NCI-H128 (cell line): ENCODE measurements around the gene CLEC11A.

Experiments used
- DNase-seq: peaks from one replicate; lab custom pipeline; 2025; ENCODE audit not compliant: unreplicated experiment; lab: John Stamatoyannopoulos, UW

CLEC11A gene

DNA sequence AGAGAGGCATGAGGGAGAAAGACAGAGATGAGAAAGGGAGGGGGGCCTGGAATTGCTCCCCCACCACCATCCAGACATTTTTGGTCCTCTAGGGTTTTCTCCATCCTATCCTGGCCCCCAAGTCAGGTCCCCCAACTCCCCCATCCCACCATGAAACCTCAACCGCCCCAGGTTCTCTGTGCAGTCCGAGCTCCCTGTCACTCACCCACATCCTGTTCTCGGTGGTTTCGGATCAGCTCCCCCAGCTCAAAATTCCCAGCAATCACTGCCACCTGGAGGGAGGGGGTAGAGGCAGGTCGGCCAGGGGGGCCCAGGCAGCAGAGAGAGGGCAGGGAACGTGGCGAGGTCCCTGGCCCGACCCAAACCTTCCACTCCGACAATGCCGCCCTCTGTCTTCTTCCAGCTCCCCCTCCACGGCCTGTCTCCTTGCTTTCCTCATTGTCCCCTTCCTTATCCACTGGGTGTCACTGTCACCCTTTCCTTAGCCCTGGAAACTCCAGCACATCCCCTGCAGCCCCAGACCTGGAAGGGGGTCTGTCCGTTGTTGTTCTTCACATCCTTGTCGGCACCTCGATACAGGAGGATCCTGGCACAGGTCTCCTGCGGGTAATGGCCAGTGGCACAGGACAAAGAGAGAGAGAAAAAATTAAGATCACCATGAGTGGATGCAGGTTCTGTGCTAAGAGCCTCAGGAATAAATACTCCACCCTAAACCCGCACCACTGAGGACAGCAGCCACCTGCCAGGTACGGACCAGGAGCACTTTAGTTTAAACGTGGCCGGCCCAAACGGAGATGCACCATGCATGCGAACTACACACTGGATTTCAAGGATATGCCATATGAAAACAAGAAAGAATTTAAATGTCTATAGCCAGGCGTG is 19.0 kb upstream of the CLEC11A start:
- no peak for DNase-seq

GRCh38 chr19:50705422-50706019 is 17.6 kb upstream of the CLEC11A start:
- no peak for DNase-seq

GRCh38 chr19:50706387-50706786 is 16.8 kb upstream of the CLEC11A start:
- DNase-seq = no peak

- no peak for DNase-seq
Measured at GRCh38 chr19:50708179-50708879, 14.8 kb upstream of the CLEC11A start.

GRCh38 chr19:50710094-50710493 is 13.1 kb upstream of the CLEC11A start:
- DNase-seq = no peak

DNA sequence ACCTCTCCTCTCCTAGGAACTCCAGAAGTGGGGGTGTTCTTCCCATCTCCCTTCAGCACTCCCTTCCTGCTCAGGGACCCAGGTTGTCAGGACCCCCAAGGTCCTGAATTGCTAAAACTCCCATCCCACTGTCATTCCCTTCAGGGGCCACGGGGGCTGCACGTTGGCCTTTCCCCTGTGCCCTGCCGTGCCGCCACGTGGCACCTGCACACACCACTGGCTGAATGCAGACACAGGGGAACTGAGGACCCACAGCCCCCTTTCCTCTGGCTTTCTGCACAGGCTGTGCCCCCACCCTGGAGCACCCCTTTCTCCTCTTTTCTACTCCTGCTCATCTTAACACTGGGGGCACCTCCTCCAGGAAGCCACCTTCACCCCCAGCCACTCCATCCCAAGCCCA is 12.6 kb upstream of the CLEC11A start:
- DNase-seq = no peak

GRCh38 chr19:50711196-50711595 is 12.0 kb upstream of the CLEC11A start:
- DNase-seq = no peak

- DNase-seq = no peak
Measured at GRCh38 chr19:50711805-50712204, 11.4 kb upstream of the CLEC11A start.

DNA sequence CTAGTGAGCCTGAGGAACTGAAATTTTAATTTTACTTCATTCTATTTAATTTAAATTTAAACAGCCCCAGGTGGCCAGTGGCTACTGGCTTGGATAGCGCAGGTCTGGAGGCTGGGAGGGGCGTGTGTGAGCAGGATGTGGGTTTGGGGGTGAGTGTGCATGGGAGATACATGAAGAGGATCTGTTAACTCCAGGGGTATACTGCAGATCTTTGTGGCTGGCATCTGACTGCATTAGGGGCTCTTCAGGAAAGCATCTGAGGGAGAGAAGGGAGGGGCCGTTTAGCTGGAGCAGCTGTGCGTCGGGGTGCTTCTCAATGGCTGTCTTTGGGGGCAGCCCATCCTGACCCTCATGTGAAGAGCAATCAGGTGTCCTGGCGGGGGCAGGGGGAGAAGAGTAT is 10.3 kb upstream of the CLEC11A start:
- DNase-seq = no peak

GRCh38 chr19:50713556-50714236 is 9.5 kb upstream of the CLEC11A start:
- no peak for DNase-seq

DNA sequence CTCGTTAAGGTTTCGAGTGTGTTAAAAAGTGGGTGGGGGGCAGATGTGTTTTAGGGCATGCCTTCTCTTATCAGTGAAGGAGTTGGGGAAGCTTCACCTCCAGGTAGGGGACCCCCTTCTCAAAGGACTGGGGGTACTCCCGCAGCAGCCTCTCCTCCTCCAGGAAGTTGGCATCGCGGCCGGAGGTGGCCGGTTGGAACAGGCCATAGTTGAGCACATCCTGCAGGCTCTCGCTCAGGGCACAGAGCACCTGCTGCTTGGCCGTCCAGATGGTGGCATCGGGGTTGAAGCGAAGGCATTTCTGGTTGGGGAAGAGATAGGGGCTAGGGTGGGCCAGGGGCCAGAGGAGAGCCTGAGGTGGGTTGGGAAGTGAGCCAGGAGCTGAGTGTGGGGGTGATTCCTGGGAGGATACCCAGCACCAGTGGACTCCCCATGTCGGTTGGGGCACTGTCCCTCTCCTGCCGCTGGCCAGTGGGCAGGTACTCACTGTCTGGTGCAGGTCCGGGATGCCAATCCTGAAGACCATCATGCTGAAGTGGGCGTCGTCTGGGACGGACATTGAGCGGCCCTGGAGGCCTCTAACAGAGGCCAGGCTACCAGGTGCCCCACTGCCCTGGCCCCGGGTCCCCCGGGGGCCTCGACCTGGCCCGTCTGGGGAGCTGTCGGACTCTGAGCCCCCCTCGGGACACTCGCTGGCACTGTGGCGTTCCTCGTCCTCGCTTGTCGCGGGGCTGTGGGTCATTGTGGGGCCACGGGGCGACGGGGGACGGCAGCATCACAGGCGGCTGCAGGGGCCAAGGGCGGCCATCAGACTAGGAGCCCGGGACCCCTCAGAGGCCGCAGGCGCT is 6.8 kb upstream of the CLEC11A start:
- no peak for DNase-seq

GRCh38 chr19:50717026-50717723 is 6.0 kb upstream of the CLEC11A start:
- no peak for DNase-seq

GRCh38 chr19:50717891-50718254 is 5.3 kb upstream of the CLEC11A start:
- DNase-seq = no peak

- no peak for DNase-seq
Measured at GRCh38 chr19:50718255-50719118, 4.7 kb upstream of the CLEC11A start.

DNA sequence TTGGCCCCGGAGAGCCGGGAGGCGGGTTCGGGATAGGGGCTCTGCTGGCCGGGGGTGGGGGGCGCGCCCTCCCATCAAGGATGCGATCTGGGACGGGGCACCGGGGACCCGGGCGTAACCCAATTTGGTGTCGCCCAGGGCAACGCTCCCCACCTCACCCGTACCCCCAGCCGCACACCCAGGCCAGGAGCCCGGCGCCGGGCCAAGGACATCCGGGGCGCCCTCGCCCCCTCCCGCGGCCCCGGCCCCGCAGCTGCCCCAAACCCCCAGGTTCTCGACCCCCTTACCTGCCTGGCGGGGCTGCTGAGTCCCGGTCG is 4.1 kb upstream of the CLEC11A start:
- DNase-seq = no peak

DNA sequence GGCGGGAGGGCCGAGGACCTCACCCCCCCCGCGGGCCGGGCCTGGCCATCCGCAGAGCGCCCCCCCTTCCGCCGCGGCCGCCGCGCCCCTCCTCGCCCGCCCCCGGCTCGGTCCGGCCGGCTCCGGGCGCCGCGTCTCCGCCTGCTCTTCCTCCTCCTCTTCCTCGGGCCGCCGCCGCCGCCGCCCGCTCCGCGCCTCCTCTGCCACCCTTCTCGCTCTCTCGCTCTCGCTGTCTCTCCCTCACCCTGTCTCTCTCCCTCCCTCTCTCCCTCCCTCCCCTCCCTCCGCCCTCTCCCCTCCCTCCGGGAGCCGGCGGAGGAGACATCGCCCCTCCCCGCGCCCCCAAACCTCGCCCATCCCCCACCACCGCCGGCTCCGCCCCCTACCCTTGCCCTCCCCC is 3.6 kb upstream of the CLEC11A start, which contains the start of gene SHANK1:
TSS of gene SHANK1 (minus strand) at position 237 of the 400 bp plus-strand sequence. CDS start 2,883 bp downstream, outside the sequence.
- DNase-seq = no peak

- DNase-seq = no peak
Measured at GRCh38 chr19:50720181-50720920, 2.8 kb upstream of the CLEC11A start.

DNA sequence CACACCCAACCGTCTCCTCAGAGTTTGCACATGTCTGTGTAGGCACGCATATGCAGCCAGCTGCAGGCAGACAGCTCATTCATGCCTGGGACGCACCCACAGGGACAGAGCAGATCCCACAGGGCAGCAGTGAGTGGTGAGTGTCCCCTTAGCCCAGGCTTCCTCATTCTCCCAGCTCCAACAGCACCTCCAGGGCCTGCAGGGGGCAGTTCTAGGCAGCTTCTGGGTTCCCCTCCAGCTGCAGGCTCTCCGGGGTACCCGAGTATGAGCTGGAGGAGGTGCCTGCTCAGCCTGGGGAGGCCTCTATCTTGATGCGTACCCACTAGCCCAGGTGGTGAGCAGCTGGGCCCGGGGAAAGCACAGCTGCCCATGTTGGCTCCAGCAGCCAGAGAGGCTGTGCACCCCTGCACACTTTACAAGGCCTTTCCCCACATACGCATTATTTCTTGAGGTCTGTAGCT is 2.2 kb upstream of the CLEC11A start:
- no peak for DNase-seq
